HG03565 (cell line): Measurements from ENCODE around the gene ADTRP.

Experiments
- ATAC-seq: cut with Tn5 transposase; IDR thresholded peaks from one replicate; pipeline ENCODE4 v1.9.1; 2021; ENCODE audit warnings: mild to moderate bottlenecking, moderate library complexity; ENCODE audit not compliant: unreplicated experiment

The ADTRP gene

GRCh38 chr6:11775791-11776409 is 2.7 kb downstream of the ADTRP start:
- no peak for ATAC-seq

- ATAC-seq = no peak
Observed at GRCh38 chr6:11774426-11774825, 4.2 kb downstream of the ADTRP start.

GRCh38 chr6:11773581-11773980 is 5.0 kb downstream of the ADTRP start:
- ATAC-seq = no peak

GRCh38 chr6:11773013-11773412 is 5.6 kb downstream of the ADTRP start:
- no peak for ATAC-seq

GRCh38 chr6:11772109-11772825 is 6.3 kb downstream of the ADTRP start:
- ATAC-seq = no peak

GRCh38 chr6:11771473-11772048 is 7.0 kb downstream of the ADTRP start:
- ATAC-seq = no peak

GRCh38 chr6:11770546-11771466 is 7.8 kb downstream of the ADTRP start:
- no peak for ATAC-seq

- ATAC-seq = no peak
Observed at GRCh38 chr6:11769811-11770545, 8.6 kb downstream of the ADTRP start.

GRCh38 chr6:11769244-11769643 is 9.4 kb downstream of the ADTRP start:
- no peak for ATAC-seq

GRCh38 chr6:11767978-11768756 is 10.4 kb downstream of the ADTRP start:
- no peak for ATAC-seq

- ATAC-seq = no peak
Observed at GRCh38 chr6:11767458-11767857, 11.1 kb downstream of the ADTRP start.

GRCh38 chr6:11766589-11767450 is 11.8 kb downstream of the ADTRP start:
- no peak for ATAC-seq

GRCh38 chr6:11766043-11766442 is 12.6 kb downstream of the ADTRP start:
- no peak for ATAC-seq

GRCh38 chr6:11764250-11764604 is 14.4 kb downstream of the ADTRP start:
- no peak for ATAC-seq

GRCh38 chr6:11763460-11764249 is 14.9 kb downstream of the ADTRP start:
- no peak for ATAC-seq

- ATAC-seq = no peak
Observed at GRCh38 chr6:11762794-11763459, 15.7 kb downstream of the ADTRP start.

- ATAC-seq = no peak
Observed at GRCh38 chr6:11761744-11762620, 16.6 kb downstream of the ADTRP start.
